HUDEP-2 (cell line): ENCODE results near the gene C1QTNF12.

Experiments
- DNase-seq, 76 experiments: peaks; one replicate each; lab custom pipeline; 2025; ENCODE audit not compliant: unreplicated experiment in 76 of 76; lab: John Stamatoyannopoulos, UW

C1QTNF12 gene

GRCh38 chr1:1242461-1243265 is 3.9 kb downstream of the C1QTNF12 start:
- DNase-seq = no peak

- DNase-seq = no peak
Observed at GRCh38 chr1:1241588-1242219, 4.8 kb downstream of the C1QTNF12 start.

GRCh38 chr1:1240822-1241587 is 5.5 kb downstream of the C1QTNF12 start:
- no peak for DNase-seq

- DNase-seq = no peak
Observed at GRCh38 chr1:1240348-1240732, 6.2 kb downstream of the C1QTNF12 start.

- no peak for DNase-seq
Observed at GRCh38 chr1:1239614-1240347, 6.7 kb downstream of the C1QTNF12 start.

GRCh38 chr1:1239227-1239613 is 7.3 kb downstream of the C1QTNF12 start:
- no peak for DNase-seq

- DNase-seq = no peak
Observed at GRCh38 chr1:1238702-1239178, 7.8 kb downstream of the C1QTNF12 start.

GRCh38 chr1:1237874-1238701 is 8.4 kb downstream of the C1QTNF12 start:
- DNase-seq = no peak

- peak in 1 of 76 experiments; percentile 12 for DNase-seq
Observed at GRCh38 chr1:1236945-1237873, 9.3 kb downstream of the C1QTNF12 start.

GRCh38 chr1:1236176-1236763 is 10.3 kb downstream of the C1QTNF12 start:
- no peak for DNase-seq

GRCh38 chr1:1235016-1235744 is 11.3 kb downstream of the C1QTNF12 start:
- no peak for DNase-seq

GRCh38 chr1:1234180-1234808 is 12.2 kb downstream of the C1QTNF12 start:
- no peak for DNase-seq

GRCh38 chr1:1233567-1233892 is 13.0 kb downstream of the C1QTNF12 start:
- DNase-seq = no peak

- peak in 6 of 76 experiments; percentile 23 to 45 (median 40) for DNase-seq
Observed at GRCh38 chr1:1232796-1233566, 13.5 kb downstream of the C1QTNF12 start.

- DNase-seq = peak in 15 of 76 experiments; percentile 37 to 62 (median 48)
Observed at GRCh38 chr1:1232208-1232795, 14.2 kb downstream of the C1QTNF12 start, which contains the start of gene B3GALT6. Gene B3GALT6 (plus strand): TSS chr1:1232237. CDS start chr1:1232279, 42 bp downstream.
